Measurements from ENCODE around the gene EEPD1. TPM values are rescaled to one million over a fixed set of nuclear protein-coding genes. Genes with fewer than 3 reads are reported as not detected.

EEPD1 gene
- total and polyA plus RNA-seq, 3 donors from 2014 or later = 10.2 to 11.8 (median 10.9) TPM

DNA sequence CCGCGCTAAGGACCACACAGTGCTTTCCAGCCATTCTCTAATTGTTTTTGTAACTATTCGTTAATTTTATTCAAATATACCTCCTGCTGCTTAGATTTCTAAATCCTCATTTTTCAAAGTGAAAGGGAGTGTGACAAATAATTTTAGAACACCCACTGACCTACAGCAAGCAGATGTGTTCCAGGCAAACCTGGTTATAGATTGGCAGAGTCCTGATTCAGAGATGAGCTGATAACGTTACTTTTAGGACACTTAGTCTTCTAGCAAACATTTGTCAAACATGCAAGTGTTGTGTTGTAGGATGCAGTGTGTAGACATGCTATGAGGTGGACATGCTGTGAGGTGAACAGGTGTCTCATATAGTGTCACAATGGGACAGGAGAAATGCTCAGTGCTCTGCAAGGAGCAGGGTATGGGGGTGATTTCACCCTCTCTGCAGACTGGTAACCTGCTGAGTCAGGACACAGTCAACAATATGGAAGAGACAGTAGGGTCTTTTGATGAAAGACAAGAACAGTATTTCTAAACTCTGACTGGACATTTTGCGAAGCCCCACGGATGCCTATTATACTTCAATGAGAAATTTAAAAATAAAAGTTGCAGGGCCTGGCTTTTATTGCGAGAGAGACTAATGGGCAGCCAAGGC, 144.4 kb downstream of the EEPD1 start:
- 93 to 96% methylated on average over 7 of the region's 7 CpGs for WGBS, 2 donors
- no peaks in the 10 kb centered on the region for H3K36me3 ChIP-seq (ENCODE audit: low read depth, missing control alignments)
- H3K4me3 ChIP-seq = no peak overlapping the region
- intact Hi-C loops (cut with DNase I; ENCODE audit: low total_unique reads) = no loop called here
- H3K4me1 ChIP-seq = peaks cover 10% of the 10 kb centered on the region
- H3K27me3 ChIP-seq = no peaks in the 10 kb centered on the region
- no peak overlapping the region for H3K27ac ChIP-seq
- H3K9me3 ChIP-seq = no peaks in the 10 kb centered on the region
- TF ChIP-seq, protein P1, sequence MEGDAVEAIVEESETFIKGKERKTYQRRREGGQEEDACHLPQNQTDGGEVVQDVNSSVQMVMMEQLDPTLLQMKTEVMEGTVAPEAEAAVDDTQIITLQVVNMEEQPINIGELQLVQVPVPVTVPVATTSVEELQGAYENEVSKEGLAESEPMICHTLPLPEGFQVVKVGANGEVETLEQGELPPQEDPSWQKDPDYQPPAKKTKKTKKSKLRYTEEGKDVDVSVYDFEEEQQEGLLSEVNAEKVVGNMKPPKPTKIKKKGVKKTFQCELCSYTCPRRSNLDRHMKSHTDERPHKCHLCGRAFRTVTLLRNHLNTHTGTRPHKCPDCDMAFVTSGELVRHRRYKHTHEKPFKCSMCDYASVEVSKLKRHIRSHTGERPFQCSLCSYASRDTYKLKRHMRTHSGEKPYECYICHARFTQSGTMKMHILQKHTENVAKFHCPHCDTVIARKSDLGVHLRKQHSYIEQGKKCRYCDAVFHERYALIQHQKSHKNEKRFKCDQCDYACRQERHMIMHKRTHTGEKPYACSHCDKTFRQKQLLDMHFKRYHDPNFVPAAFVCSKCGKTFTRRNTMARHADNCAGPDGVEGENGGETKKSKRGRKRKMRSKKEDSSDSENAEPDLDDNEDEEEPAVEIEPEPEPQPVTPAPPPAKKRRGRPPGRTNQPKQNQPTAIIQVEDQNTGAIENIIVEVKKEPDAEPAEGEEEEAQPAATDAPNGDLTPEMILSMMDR (IDR thresholded peaks at IDR 0.05) = no peak
- TF ChIP-seq POLR2A (IDR thresholded peaks at IDR 0.05) = no peak
- DNase-seq = no peak

DNA sequence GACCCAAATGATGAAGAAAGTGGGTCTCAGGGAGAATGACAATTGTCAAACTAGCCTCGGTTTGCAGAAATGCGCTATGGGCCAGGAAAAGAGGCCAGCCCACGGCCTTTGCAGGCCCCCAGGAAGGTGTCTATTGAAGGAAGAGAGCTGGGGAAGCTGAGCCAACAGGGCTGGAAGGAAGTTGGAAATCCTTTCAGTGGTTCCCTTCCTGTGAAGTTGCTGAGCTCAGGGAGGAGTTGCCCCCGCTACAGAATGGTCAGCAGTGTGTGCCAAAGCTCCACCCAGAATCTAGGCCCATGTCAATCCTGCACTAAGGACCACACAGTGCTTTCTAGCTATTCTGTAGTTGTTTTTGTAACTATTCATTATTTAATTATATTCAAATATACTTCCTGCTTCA, 145.1 kb downstream of the EEPD1 start:
- no peak for TF ChIP-seq POLR2A (IDR thresholded peaks at IDR 0.05)
- TF ChIP-seq, protein P1 (IDR thresholded peaks at IDR 0.05) = no peak

DNA sequence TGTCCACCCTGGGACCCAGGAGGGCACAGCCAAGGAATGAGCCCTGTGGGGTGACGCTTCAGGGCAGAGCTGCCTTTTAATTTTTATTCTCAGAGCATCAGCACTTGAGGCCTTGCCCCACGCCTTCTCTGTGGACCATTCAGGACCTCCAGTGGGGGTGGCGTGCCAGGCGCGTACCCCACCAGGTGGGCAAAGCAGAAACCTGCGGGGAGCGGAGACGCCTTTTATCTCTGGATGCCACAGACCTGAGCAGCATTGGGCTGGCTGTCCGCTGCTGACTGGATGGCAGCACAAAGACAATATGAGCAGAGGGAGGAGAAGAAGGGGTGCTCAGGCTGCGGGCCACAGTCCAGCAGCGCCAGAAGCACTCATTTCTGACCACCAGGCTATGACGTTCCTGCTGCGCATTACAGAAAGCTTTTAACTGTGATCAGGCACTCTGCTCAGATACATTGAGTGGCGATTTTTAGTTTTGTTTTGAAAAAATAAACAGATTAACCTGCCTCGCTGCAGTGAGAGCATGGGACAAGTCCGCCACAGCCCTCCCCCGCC, 146.2 kb downstream of the EEPD1 start:
- no peaks in the 10 kb centered on the region for H3K27me3 ChIP-seq
- H3K9me3 ChIP-seq = no peaks in the 10 kb centered on the region
- DNase-seq = no peak
- H3K4me1 ChIP-seq = peaks cover 22% of the 10 kb centered on the region
- H3K36me3 ChIP-seq (ENCODE audit: low read depth, missing control alignments) = no peaks in the 10 kb centered on the region
- H3K4me3 ChIP-seq = no peak overlapping the region
- WGBS, 2 donors = 94 to 99% methylated on average over 14 to 17 of the region's 17 CpGs
- intact Hi-C loops (cut with DNase I; ENCODE audit: low total_unique reads) = no loop called here
- H3K27ac ChIP-seq = no peak overlapping the region
- TF ChIP-seq, protein P1 (IDR thresholded peaks at IDR 0.05) = no peak
- TF ChIP-seq POLR2A (IDR thresholded peaks at IDR 0.05) = no peak

More for the DNA sequence above, 145.1 kb downstream of the EEPD1 start:
- 67 to 76% methylated on average over 4 of the region's 4 CpGs for WGBS, 2 donors
- no peak overlapping the region for H3K27ac ChIP-seq
- intact Hi-C loops (cut with DNase I; ENCODE audit: low total_unique reads) = no loop called here
- no peaks in the 10 kb centered on the region for H3K27me3 ChIP-seq
- no peaks in the 10 kb centered on the region for H3K36me3 ChIP-seq (ENCODE audit: low read depth, missing control alignments)
- no peak for DNase-seq
- H3K9me3 ChIP-seq = no peaks in the 10 kb centered on the region
- peaks cover 10% of the 10 kb centered on the region for H3K4me1 ChIP-seq
- H3K4me3 ChIP-seq = no peak overlapping the region

DNA sequence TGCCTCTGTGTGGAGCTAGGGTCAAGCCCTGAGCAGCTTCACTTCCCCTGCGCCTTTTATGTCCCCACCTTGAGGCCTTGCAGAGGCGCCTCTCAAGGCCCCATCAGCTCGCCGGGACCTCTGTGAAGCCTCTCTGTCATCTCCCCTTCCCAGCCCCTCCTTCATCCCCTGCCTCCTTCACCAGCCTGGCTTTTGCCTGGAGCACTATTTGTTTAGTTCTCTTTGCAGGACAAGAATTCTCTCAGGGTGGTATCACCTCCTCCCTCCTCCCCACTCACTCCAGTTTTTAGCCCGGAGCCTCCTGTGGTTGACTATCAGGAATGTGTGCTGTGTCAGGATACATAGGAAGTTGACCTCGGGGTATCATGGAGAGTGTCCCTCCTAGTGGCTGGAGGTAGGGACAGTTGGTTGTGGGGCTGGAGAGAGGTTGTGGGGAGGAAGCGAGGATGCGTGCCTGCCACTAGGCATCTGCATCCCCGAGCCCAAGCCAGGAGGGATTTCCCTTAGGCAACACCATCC, 146.8 kb downstream of the EEPD1 start:
- intact Hi-C loops (cut with DNase I; ENCODE audit: low total_unique reads) = no loop called here
- Histone ChIP-seq H3K9me3 (no peaks in the 10 kb centered on the region), H3K4me3 (no peak overlapping the region), H3K36me3 (ENCODE audit: low read depth, missing control alignments) (no peaks in the 10 kb centered on the region), H3K27ac (no peak overlapping the region), H3K27me3 (no peaks in the 10 kb centered on the region), H3K4me1 (peaks cover 23% of the 10 kb centered on the region)
- no peak for DNase-seq
- 86 to 88% methylated on average over 9 of the region's 9 CpGs for WGBS, 2 donors
- TF ChIP-seq, protein P1 (IDR thresholded peaks at IDR 0.05) = no peak
- TF ChIP-seq POLR2A (IDR thresholded peaks at IDR 0.05) = no peak
